ENCODE results near the gene TSPAN18.

- no peak for TF ChIP-seq TEAD4 (IDR thresholded peaks at IDR 0.05; ENCODE audit: borderline replicate concordance, insufficient read depth)
- TF ChIP-seq YY1 (IDR thresholded peaks at IDR 0.05; ENCODE audit: low read depth) = no peak
- TF ChIP-seq POLR2AphosphoS5 (IDR thresholded peaks at IDR 0.05; ENCODE audit: low read depth, low read length) = no peak
- no peak for TF ChIP-seq CTCF (IDR thresholded peaks at IDR 0.05)
- TF ChIP-seq RAD21 (IDR thresholded peaks at IDR 0.05; ENCODE audit: low read length) = no peak
- TF ChIP-seq GABPA (IDR thresholded peaks at IDR 0.05; ENCODE audit: low read depth) = no peak
Observed at GRCh38 chr11:44849424-44849823, 122.7 kb downstream of the TSPAN18 start.
